Ishikawa (cell line): Measurements from ENCODE around the gene KCNK3.

Experiments used
- CEBPB ChIP-seq: IDR thresholded peaks from 2 replicates; pipeline ENCODE4 v1.6.1; 2012
- EGR1 ChIP-seq: IDR thresholded peaks from 2 replicates; pipeline ENCODE4 v1.6.1; 2012
- EP300 ChIP-seq: IDR thresholded peaks from 2 replicates; pipeline ENCODE4 v1.6.1; 2012; ENCODE audit warnings: borderline replicate concordance
- FOXM1 ChIP-seq: IDR thresholded peaks from 2 replicates; pipeline ENCODE4 v1.6.1; 2012; ENCODE audit warnings: low read depth, borderline replicate concordance
- NFIC ChIP-seq: IDR thresholded peaks from 2 replicates; pipeline ENCODE4 v1.6.1; 2012
- RAD21 ChIP-seq: IDR thresholded peaks from 2 replicates; pipeline ENCODE4 v1.6.1; 2012; ENCODE audit warnings: low read depth
- TAF1 ChIP-seq: IDR thresholded peaks from 2 replicates; pipeline ENCODE4 v1.6.1; 2012; ENCODE audit warnings: low read depth, mild to moderate bottlenecking
- TEAD4 ChIP-seq: IDR thresholded peaks from 2 replicates; pipeline ENCODE4 v1.6.1; 2012
- YY1 ChIP-seq: IDR thresholded peaks from 2 replicates; pipeline ENCODE4 v1.6.1; 2012; ENCODE audit warnings: low read depth
- ZBTB7A ChIP-seq: IDR thresholded peaks from 2 replicates; pipeline ENCODE4 v1.6.1; 2012; ENCODE audit warnings: low read depth
- TF ChIP-seq, protein P1 (sequence below): IDR thresholded peaks from 2 replicates; pipeline ENCODE4 v1.6.1; 2012; ENCODE audit warnings: low read depth, mild to moderate bottlenecking
- TF ChIP-seq, protein P2 (sequence below): IDR thresholded peaks from 2 replicates; pipeline ENCODE4 v1.6.1; 2012
- TF ChIP-seq, protein P3 (sequence below): IDR thresholded peaks from 2 replicates; pipeline ENCODE4 v1.6.1; 2012

DNA sequence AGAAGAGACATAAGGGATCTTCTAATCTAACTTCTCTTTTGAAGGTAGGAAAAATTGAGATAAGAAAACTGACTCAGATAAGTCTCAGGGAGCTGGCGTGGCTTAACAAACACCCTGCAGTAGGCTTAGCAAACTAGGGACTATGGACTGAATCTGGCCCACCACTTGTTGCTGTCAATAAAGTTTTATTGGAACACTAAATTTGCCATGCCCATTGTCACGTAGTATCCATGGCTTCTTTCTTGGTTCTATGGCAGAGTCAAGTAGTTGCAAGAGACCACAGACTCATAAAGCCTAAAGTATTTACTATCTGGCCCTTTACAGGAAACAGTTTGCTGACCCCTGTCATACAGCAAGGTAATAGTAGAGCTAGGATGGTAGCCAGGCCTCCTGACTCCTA, 24.2 kb downstream of the KCNK3 start:
- TF ChIP-seq RAD21 (no peak), ZBTB7A (no peak), EP300 (no peak), YY1 (no peak), EGR1 (no peak), TEAD4 (no peak), CEBPB (no peak), FOXM1 (no peak), NFIC (no peak), TAF1 (no peak)
- TF ChIP-seq, protein P1, sequence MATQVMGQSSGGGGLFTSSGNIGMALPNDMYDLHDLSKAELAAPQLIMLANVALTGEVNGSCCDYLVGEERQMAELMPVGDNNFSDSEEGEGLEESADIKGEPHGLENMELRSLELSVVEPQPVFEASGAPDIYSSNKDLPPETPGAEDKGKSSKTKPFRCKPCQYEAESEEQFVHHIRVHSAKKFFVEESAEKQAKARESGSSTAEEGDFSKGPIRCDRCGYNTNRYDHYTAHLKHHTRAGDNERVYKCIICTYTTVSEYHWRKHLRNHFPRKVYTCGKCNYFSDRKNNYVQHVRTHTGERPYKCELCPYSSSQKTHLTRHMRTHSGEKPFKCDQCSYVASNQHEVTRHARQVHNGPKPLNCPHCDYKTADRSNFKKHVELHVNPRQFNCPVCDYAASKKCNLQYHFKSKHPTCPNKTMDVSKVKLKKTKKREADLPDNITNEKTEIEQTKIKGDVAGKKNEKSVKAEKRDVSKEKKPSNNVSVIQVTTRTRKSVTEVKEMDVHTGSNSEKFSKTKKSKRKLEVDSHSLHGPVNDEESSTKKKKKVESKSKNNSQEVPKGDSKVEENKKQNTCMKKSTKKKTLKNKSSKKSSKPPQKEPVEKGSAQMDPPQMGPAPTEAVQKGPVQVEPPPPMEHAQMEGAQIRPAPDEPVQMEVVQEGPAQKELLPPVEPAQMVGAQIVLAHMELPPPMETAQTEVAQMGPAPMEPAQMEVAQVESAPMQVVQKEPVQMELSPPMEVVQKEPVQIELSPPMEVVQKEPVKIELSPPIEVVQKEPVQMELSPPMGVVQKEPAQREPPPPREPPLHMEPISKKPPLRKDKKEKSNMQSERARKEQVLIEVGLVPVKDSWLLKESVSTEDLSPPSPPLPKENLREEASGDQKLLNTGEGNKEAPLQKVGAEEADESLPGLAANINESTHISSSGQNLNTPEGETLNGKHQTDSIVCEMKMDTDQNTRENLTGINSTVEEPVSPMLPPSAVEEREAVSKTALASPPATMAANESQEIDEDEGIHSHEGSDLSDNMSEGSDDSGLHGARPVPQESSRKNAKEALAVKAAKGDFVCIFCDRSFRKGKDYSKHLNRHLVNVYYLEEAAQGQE: no peak
- TF ChIP-seq, protein P2, sequence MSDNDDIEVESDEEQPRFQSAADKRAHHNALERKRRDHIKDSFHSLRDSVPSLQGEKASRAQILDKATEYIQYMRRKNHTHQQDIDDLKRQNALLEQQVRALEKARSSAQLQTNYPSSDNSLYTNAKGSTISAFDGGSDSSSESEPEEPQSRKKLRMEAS: no peak
- TF ChIP-seq, protein P3, sequence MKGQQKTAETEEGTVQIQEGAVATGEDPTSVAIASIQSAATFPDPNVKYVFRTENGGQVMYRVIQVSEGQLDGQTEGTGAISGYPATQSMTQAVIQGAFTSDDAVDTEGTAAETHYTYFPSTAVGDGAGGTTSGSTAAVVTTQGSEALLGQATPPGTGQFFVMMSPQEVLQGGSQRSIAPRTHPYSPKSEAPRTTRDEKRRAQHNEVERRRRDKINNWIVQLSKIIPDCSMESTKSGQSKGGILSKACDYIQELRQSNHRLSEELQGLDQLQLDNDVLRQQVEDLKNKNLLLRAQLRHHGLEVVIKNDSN: no peak
